HCT116 (cell line): Measurements from ENCODE around the gene GRM6. TPM values are rescaled to one million over a fixed set of nuclear protein-coding genes. Genes with fewer than 3 reads are reported as not detected.

Experiments
- ATAC-seq: fragments of 200-7000 bp; cut with Tn5 transposase; 2 replicates; pipeline ENCODE4 v1.9.1; 2020; ENCODE audit warnings: mild to moderate bottlenecking, moderate library complexity
- BruUV-seq: library from RNA; stranded (reverse); fragments of 400-500 nt; replicated peaks from 2 replicates; lab custom pipeline; 2021; lab: Mats Ljungman, UMichigan
- CTCF ChIA-PET: fragments of 300-600 bp; sonication (Branson Sonifier 250); formaldehyde crosslinking; loops from one replicate; lab custom pipeline; 2021; ENCODE audit warnings: antibody characterized with exemption; lab: Charles Lee
- POLR2A ChIA-PET: fragments of 300-600, 350-600 bp; sonication (Branson Sonifier 250); formaldehyde crosslinking; loops from one replicate; lab custom pipeline; 2021; ENCODE audit warnings: antibody characterized with exemption; lab: Charles Lee
- RAD21 ChIA-PET, 2 experiments: fragments of 300-600 bp; sonication (Branson Sonifier 250); formaldehyde crosslinking; loops; one replicate each; lab custom pipeline; 2023; ENCODE audit warnings: low total read pairs in 2 of 2; ENCODE audit not compliant: uncharacterized antibody in 2 of 2, unreplicated experiment in 2 of 2, low non-redundant PET in 1 of 2; lab: Charles Lee
- DNase-seq: peaks from one replicate; pipeline ENCODE4 v3.0.0-alpha.2; 2010; ENCODE audit warnings: low read depth, low spot score
- H2AFZ ChIP-seq: fragments of 200-600 bp; shearing (Covaris generic), sonication (generic); 2 replicates; pipeline ENCODE4 v1.6.1; 2017; ENCODE audit warnings: low read depth, mixed run types, mixed read lengths, antibody characterized with exemption, low read length; ENCODE audit not compliant: poor library complexity, severe bottlenecking
- H3K27ac ChIP-seq: 2 replicates; pipeline ENCODE4 v1.5.1; 2012; ENCODE audit warnings: low read depth, low read length
- H3K27me3 ChIP-seq: fragments of 200-600 bp; sonication (generic); 2 replicates; pipeline ENCODE4 v1.6.1; 2016; ENCODE audit warnings: mixed run types, low read length, mixed read lengths; ENCODE audit not compliant: insufficient read depth
- H3K36me3 ChIP-seq, 2 experiments: fragments of 200-500 bp in 1 of 2; fragments of 200-600 bp in 1 of 2; sonication (Bioruptor generic) in 1 of 2; sonication (generic) in 1 of 2; 2 replicates each; pipeline versions ENCODE4 v1.5.1 to v1.6.1; 2014 to 2016; ENCODE audit warnings: low read length in 2 of 2, inconsistent platforms in 1 of 2, mixed read lengths in 1 of 2, mixed run types in 1 of 2; ENCODE audit not compliant: insufficient read depth in 2 of 2, control insufficient read depth in 1 of 2
- H3K4me1 ChIP-seq, 2 experiments: fragments of 200-600 bp in 1 of 2; sonication (generic) in 1 of 2; 2 replicates each; pipeline versions ENCODE4 v1.5.1 to v1.6.1; 2012 to 2017; ENCODE audit warnings: low read length in 2 of 2, inconsistent platforms in 1 of 2, mild to moderate bottlenecking in 1 of 2, mixed read lengths in 1 of 2, mixed run types in 1 of 2, moderate library complexity in 1 of 2; ENCODE audit not compliant: insufficient read depth in 2 of 2, control insufficient read depth in 1 of 2
- H3K4me2 ChIP-seq: fragments of 200-600 bp; sonication (generic); 2 replicates; pipeline ENCODE4 v1.6.1; 2017; ENCODE audit warnings: mixed run types, low read length, mixed read lengths
- H3K4me3 ChIP-seq, 2 experiments: fragments of 200-600 bp in 1 of 2; sonication (generic) in 1 of 2; replicated peaks in 1 of 2; 2 replicates each; pipeline ENCODE4 v1.5.1; 2011 to 2016; ENCODE audit warnings: low read length in 2 of 2, control low read depth in 1 of 2, low read depth in 1 of 2, mild to moderate bottlenecking in 1 of 2, mixed read lengths in 1 of 2, mixed run types in 1 of 2
- H3K79me2 ChIP-seq: fragments of 200-600 bp; sonication (generic); 2 replicates; pipeline ENCODE4 v1.6.1; 2017; ENCODE audit warnings: mild to moderate bottlenecking, mixed run types, low read length, moderate library complexity, mixed read lengths; ENCODE audit not compliant: insufficient read depth
- H3K9ac ChIP-seq: fragments of 200-600 bp; sonication (generic); 2 replicates; pipeline ENCODE4 v1.6.1; 2016; ENCODE audit warnings: low read length, mixed read lengths
- H3K9me2 ChIP-seq: fragments of 200-600 bp; sonication (generic), shearing (Covaris generic); 2 replicates; pipeline ENCODE4 v1.6.1; 2017; ENCODE audit warnings: mixed run types, mild to moderate bottlenecking, moderate library complexity; ENCODE audit not compliant: insufficient read depth
- H3K9me3 ChIP-seq, 2 experiments: fragments of 200-500 bp in 1 of 2; fragments of 200-600 bp in 1 of 2; sonication (Bioruptor generic) in 1 of 2; sonication (generic) in 1 of 2; 2 replicates each; pipeline ENCODE4 v1.6.1; 2014 to 2017; ENCODE audit warnings: low read length in 2 of 2, mixed read lengths in 2 of 2, inconsistent platforms in 1 of 2, low read depth in 1 of 2, mild to moderate bottlenecking in 1 of 2, mixed run types in 1 of 2, moderate library complexity in 1 of 2; ENCODE audit not compliant: control insufficient read depth in 1 of 2, insufficient read depth in 1 of 2
- H4K20me1 ChIP-seq: fragments of 200-600 bp; sonication (generic), shearing (Covaris generic); 2 replicates; pipeline ENCODE4 v1.6.1; 2017; ENCODE audit warnings: mixed run types, mild to moderate bottlenecking, moderate library complexity; ENCODE audit not compliant: insufficient read depth
- CBX3 ChIP-seq: IDR thresholded peaks from 2 replicates; pipeline ENCODE4 v1.6.1; 2012; ENCODE audit warnings: low read depth
- CEBPB ChIP-seq: IDR thresholded peaks from 2 replicates; pipeline ENCODE4 v1.6.1; 2012; ENCODE audit warnings: low read depth
- CTCF ChIP-seq, 3 experiments: fragments of 200-600 bp in 1 of 3; sonication (generic) in 1 of 3; IDR thresholded peaks in 2 of 3; conservative IDR thresholded peaks in 1 of 3; 2 replicates each; pipeline ENCODE4 v1.5.1; 2012 to 2017; ENCODE audit warnings: low read depth in 2 of 3, low read length in 2 of 3, antibody characterized with exemption in 1 of 3, borderline replicate concordance in 1 of 3, control low read depth in 1 of 3, mild to moderate bottlenecking in 1 of 3, mixed read lengths in 1 of 3, mixed run types in 1 of 3, moderate library complexity in 1 of 3; ENCODE audit not compliant: insufficient read depth in 1 of 3
- JUND ChIP-seq: IDR thresholded peaks from 2 replicates; pipeline ENCODE4 v1.6.1; 2012
- MAX ChIP-seq: IDR thresholded peaks from 2 replicates; pipeline ENCODE4 v1.6.1; 2012
- POLR2AphosphoS5 ChIP-seq: IDR thresholded peaks from 2 replicates; pipeline ENCODE4 v1.6.1; 2011; ENCODE audit warnings: mild to moderate bottlenecking, low read depth, low read length, moderate library complexity
- RAD21 ChIP-seq: IDR thresholded peaks from 2 replicates; pipeline ENCODE4 v1.6.1; 2012; ENCODE audit warnings: low read depth, mild to moderate bottlenecking
- SIN3A ChIP-seq: IDR thresholded peaks from 2 replicates; pipeline ENCODE4 v1.6.1; 2012; ENCODE audit warnings: low read depth
- SRF ChIP-seq: IDR thresholded peaks from 2 replicates; pipeline ENCODE4 v1.6.1; 2012; ENCODE audit warnings: low read depth
- ZBTB33 ChIP-seq: IDR thresholded peaks from 2 replicates; pipeline ENCODE4 v1.6.1; 2011; ENCODE audit warnings: mild to moderate bottlenecking, low read length, moderate library complexity; ENCODE audit not compliant: insufficient replicate concordance; ENCODE audit errors: extremely low read depth
- ZNF274 ChIP-seq: fragments of 200-500 bp; sonication (Bioruptor generic); IDR thresholded peaks from 2 replicates; pipeline ENCODE4 v1.6.1; 2014; ENCODE audit warnings: mild to moderate bottlenecking, low read depth, low read length, inconsistent platforms
- intact Hi-C: fragments of 100-400 bp; cut with micrococcal nuclease; formaldehyde crosslinking; loops from 2 replicates; pipeline ENCODE4 v1.10.0; 2022
- total RNA-seq: library from RNA; stranded (reverse); gene quantifications from one replicate; pipeline ENCODE4 v1.2.1, GENCODE V29; 2021; ENCODE audit not compliant: unreplicated experiment

Gene GRM6
- total RNA-seq, 1 experiment from 2014 or later: not detected

GRCh38 chr5:178992291-178992895 is 2.7 kb downstream of the GRM6 start:
- CTCF ChIA-PET: no interaction called here

GRCh38 chr5:178991190-178992145 is 3.7 kb downstream of the GRM6 start:
- no peak overlapping the region for H3K4me3 ChIP-seq
- POLR2A ChIA-PET: no interaction called here
- H3K9me2 ChIP-seq: no peaks in the 10 kb centered on the region
- H3K36me3 ChIP-seq: no peaks in the 10 kb centered on the region
- no peaks in the 10 kb centered on the region for H3K4me1 ChIP-seq
- intact Hi-C loops: no loop called here
- H4K20me1 ChIP-seq: no peaks in the 10 kb centered on the region
- H2AFZ ChIP-seq: no peak overlapping the region
- no peak for ATAC-seq
- H3K27me3 ChIP-seq: no peaks in the 10 kb centered on the region
- RAD21 ChIA-PET: interaction anchor here in 1 of 2 experiments (0.6 kb wide), 1 partner anchor 72 kb away, joined by 3 read pairs; no protein-coding TSS in a partner anchor
- H3K79me2 ChIP-seq: no peaks in the 10 kb centered on the region
- no peak for DNase-seq
- H3K4me2 ChIP-seq: no peak overlapping the region
- H3K9ac ChIP-seq: no peak overlapping the region
- H3K27ac ChIP-seq: no peak overlapping the region
- no TSS peak for BruUV-seq
- H3K9me3 ChIP-seq: peaks cover 0 to 8% of the 10 kb centered on the region in 2 experiments; a peak in 2 of 4 replicates
- CTCF ChIA-PET: no interaction called here
- TF ChIP-seq CBX3: no peak
- TF ChIP-seq CTCF (IDR thresholded peaks at IDR 0.05 in 2 of 3, conservative IDR thresholded peaks at IDR 0.05 in 1 of 3; ENCODE audit: borderline replicate concordance in 1 of 3, insufficient read depth in 1 of 3, low read depth in 2 of 3, low read length in 2 of 3): no peak
- no peak for TF ChIP-seq ZBTB33
- no peak for TF ChIP-seq CEBPB
- TF ChIP-seq SIN3A: no peak
- no peak for TF ChIP-seq ZNF274
- TF ChIP-seq SRF: no peak
- no peak for TF ChIP-seq JUND

More at GRCh38 chr5:178992291-178992895, 2.7 kb downstream of the GRM6 start:
- H3K9me2 ChIP-seq: no peaks in the 10 kb centered on the region
- no peaks in the 10 kb centered on the region for H3K36me3 ChIP-seq
- no peaks in the 10 kb centered on the region for H3K4me1 ChIP-seq
- intact Hi-C loops: no loop called here
- no peak overlapping the region for H3K9ac ChIP-seq
- ChIA-PET POLR2A (no interaction called here), RAD21 (no interaction called here)
- no peaks in the 10 kb centered on the region for H4K20me1 ChIP-seq
- BruUV-seq: no TSS peak
- ATAC-seq: no peak
- H2AFZ ChIP-seq: no peak overlapping the region
- H3K27ac ChIP-seq: no peak overlapping the region
- DNase-seq: no peak
- no peak overlapping the region for H3K4me3 ChIP-seq
- H3K4me2 ChIP-seq: no peak overlapping the region
- H3K27me3 ChIP-seq: no peaks in the 10 kb centered on the region
- H3K9me3 ChIP-seq: peaks cover 0 to 5% of the 10 kb centered on the region in 2 experiments; a peak in 2 of 4 replicates
- TF ChIP-seq MAX (no peak), POLR2AphosphoS5 (no peak), RAD21 (no peak)
- H3K79me2 ChIP-seq: no peaks in the 10 kb centered on the region
